Measurements from ENCODE around the gene AGAP6. TPM values are rescaled to one million over a fixed set of nuclear protein-coding genes. Genes with fewer than 3 reads are reported as not detected.
A peak's percentile ranks its signal among the peaks of the same experiment; 100 is the strongest.
"Not testable (repeated sequence)": the region's sequence is repeated elsewhere in the genome, so short reads cannot be mapped to it uniquely, and the experiment has no call there.

AGAP6 gene
- total RNA-seq, 4 donors from 2014 or later, result 15.0 to 40.0 (median 23.2) TPM

GRCh38 chr10:50044941-50045664 is 56.9 kb downstream of the AGAP6 start:
- no peaks in the 10 kb centered on the region for H3K9me3 ChIP-seq
- 39 to 64% methylated on average over 3 to 5 of the region's 5 CpGs for WGBS, 2 donors (ENCODE audit: low coverage in 1 of 2)
- in situ Hi-C loops (cut with MboI; ENCODE audit: low pct_ligation_motif_present in 1 of 4, low pct_unique_long_range_greater_than_20kb in 1 of 4, low sequenced_read_pairs in 3 of 4) (no loop called here), intact Hi-C loops (cut with DNase I; ENCODE audit: low total_unique reads) (no loop called here)
- no peaks in the 10 kb centered on the region for H3K27me3 ChIP-seq
- H3K36me3 ChIP-seq, result no peaks in the 10 kb centered on the region
- TF ChIP-seq POLR2A (IDR thresholded peaks at IDR 0.05) (no peak), EP300 (IDR thresholded peaks at IDR 0.05; ENCODE audit: low read depth) (no peak), POLR2AphosphoS5 (IDR thresholded peaks at IDR 0.05) (no peak), CTCF (IDR thresholded peaks at IDR 0.05) (no peak)
- no peak overlapping the region for H3K4me3 ChIP-seq
- no peak overlapping the region for H3K27ac ChIP-seq
- no peak for DNase-seq
- H3K4me1 ChIP-seq, result no peaks in the 10 kb centered on the region

- DNase-seq; H3K4me3 ChIP-seq; H3K27ac ChIP-seq; H3K9me3 ChIP-seq; H3K4me1 ChIP-seq; intact Hi-C loops (cut with DNase I; ENCODE audit: low total_unique reads); in situ Hi-C loops (cut with MboI; ENCODE audit: low pct_ligation_motif_present in 1 of 4, low pct_unique_long_range_greater_than_20kb in 1 of 4, low sequenced_read_pairs in 3 of 4); H3K27me3 ChIP-seq; H3K36me3 ChIP-seq: not testable (repeated sequence)
- 82 to 87% methylated on average over 9 of the region's 9 CpGs for WGBS, 2 donors (ENCODE audit: low coverage in 1 of 2)
Measured at GRCh38 chr10:50046457-50046856, 58.3 kb downstream of the AGAP6 start.

- H3K9me3 ChIP-seq; DNase-seq; H3K4me3 ChIP-seq; in situ Hi-C loops (cut with MboI; ENCODE audit: low pct_ligation_motif_present in 1 of 4, low pct_unique_long_range_greater_than_20kb in 1 of 4, low sequenced_read_pairs in 3 of 4); H3K27me3 ChIP-seq; H3K4me1 ChIP-seq; intact Hi-C loops (cut with DNase I; ENCODE audit: low total_unique reads); H3K27ac ChIP-seq; H3K36me3 ChIP-seq: not testable (repeated sequence)
- 74 to 89% methylated on average over 2 to 5 of the region's 5 CpGs for WGBS, 2 donors (ENCODE audit: low coverage in 1 of 2)
Measured at GRCh38 chr10:50047594-50047993, 59.4 kb downstream of the AGAP6 start.

- intact Hi-C loops (cut with DNase I; ENCODE audit: low total_unique reads); in situ Hi-C loops (cut with MboI; ENCODE audit: low pct_ligation_motif_present in 1 of 4, low pct_unique_long_range_greater_than_20kb in 1 of 4, low sequenced_read_pairs in 3 of 4); H3K4me1 ChIP-seq; H3K27ac ChIP-seq; DNase-seq; H3K27me3 ChIP-seq; H3K36me3 ChIP-seq; H3K4me3 ChIP-seq; H3K9me3 ChIP-seq: not testable (repeated sequence)
- 27 to 46% methylated on average over 2 to 3 of the region's 3 CpGs for WGBS, 2 donors (ENCODE audit: low coverage in 1 of 2)
Measured at GRCh38 chr10:50051995-50052660, 63.9 kb downstream of the AGAP6 start.

- H3K27me3 ChIP-seq; H3K36me3 ChIP-seq; H3K27ac ChIP-seq; H3K9me3 ChIP-seq; DNase-seq; in situ Hi-C loops (cut with MboI; ENCODE audit: low pct_ligation_motif_present in 1 of 4, low pct_unique_long_range_greater_than_20kb in 1 of 4, low sequenced_read_pairs in 3 of 4); intact Hi-C loops (cut with DNase I; ENCODE audit: low total_unique reads); H3K4me3 ChIP-seq; H3K4me1 ChIP-seq: not testable (repeated sequence)
- 71 to 73% methylated on average over 4 to 6 of the region's 6 CpGs for WGBS, 2 donors (ENCODE audit: low coverage in 1 of 2)
Measured at GRCh38 chr10:50052778-50053376, 64.7 kb downstream of the AGAP6 start.

GRCh38 chr10:50055494-50056292 is 67.5 kb downstream of the AGAP6 start:
- H3K36me3 ChIP-seq; H3K4me1 ChIP-seq; in situ Hi-C loops (cut with MboI; ENCODE audit: low pct_ligation_motif_present in 1 of 4, low pct_unique_long_range_greater_than_20kb in 1 of 4, low sequenced_read_pairs in 3 of 4); H3K9me3 ChIP-seq; DNase-seq; intact Hi-C loops (cut with DNase I; ENCODE audit: low total_unique reads); H3K27me3 ChIP-seq; H3K4me3 ChIP-seq; H3K27ac ChIP-seq: not testable (repeated sequence)
- WGBS, 2 donors (ENCODE audit: low coverage in 1 of 2), result 71% methylated on average over 5 of the region's 5 CpGs

- WGBS, 2 donors (ENCODE audit: low coverage in 1 of 2), result 45 to 58% methylated on average over 7 to 8 of the region's 8 CpGs
- DNase-seq; intact Hi-C loops (cut with DNase I; ENCODE audit: low total_unique reads); H3K4me1 ChIP-seq; H3K27ac ChIP-seq; H3K27me3 ChIP-seq; H3K4me3 ChIP-seq; in situ Hi-C loops (cut with MboI; ENCODE audit: low pct_ligation_motif_present in 1 of 4, low pct_unique_long_range_greater_than_20kb in 1 of 4, low sequenced_read_pairs in 3 of 4); H3K36me3 ChIP-seq; H3K9me3 ChIP-seq: not testable (repeated sequence)
Measured at GRCh38 chr10:50056654-50057053, 68.4 kb downstream of the AGAP6 start.

GRCh38 chr10:50058727-50059126 is 70.5 kb downstream of the AGAP6 start:
- 40 to 60% methylated on average over 1 of the region's 1 CpG for WGBS, 2 donors (ENCODE audit: low coverage in 1 of 2)
- H3K36me3 ChIP-seq; H3K4me1 ChIP-seq; H3K4me3 ChIP-seq; H3K27me3 ChIP-seq; H3K9me3 ChIP-seq; in situ Hi-C loops (cut with MboI; ENCODE audit: low pct_ligation_motif_present in 1 of 4, low pct_unique_long_range_greater_than_20kb in 1 of 4, low sequenced_read_pairs in 3 of 4); intact Hi-C loops (cut with DNase I; ENCODE audit: low total_unique reads); DNase-seq: not testable (repeated sequence)
- H3K27ac ChIP-seq, result peak overlapping the region in 1 of 4 donors; percentile 13

GRCh38 chr10:50059946-50060345 is 71.7 kb downstream of the AGAP6 start:
- H3K27ac ChIP-seq; H3K4me1 ChIP-seq; H3K36me3 ChIP-seq; in situ Hi-C loops (cut with MboI; ENCODE audit: low pct_ligation_motif_present in 1 of 4, low pct_unique_long_range_greater_than_20kb in 1 of 4, low sequenced_read_pairs in 3 of 4); DNase-seq; H3K27me3 ChIP-seq; intact Hi-C loops (cut with DNase I; ENCODE audit: low total_unique reads); H3K9me3 ChIP-seq; H3K4me3 ChIP-seq: not testable (repeated sequence)
- 91% methylated on average over 10 of the region's 10 CpGs; no CpG with 5 or more reads in 1 of the 2 donors for WGBS, 2 donors (ENCODE audit: low coverage in 1 of 2)
